CD8-positive, alpha-beta memory T cell (primary cell): Measurements from ENCODE around the gene MRPL37. TPM values are rescaled to one million over a fixed set of nuclear protein-coding genes. Genes with fewer than 3 reads are reported as not detected.

Experiments used
- CTCF ChIA-PET: fragments of 350-600 bp; sonication (Branson Sonifier 250); formaldehyde crosslinking; loops from one replicate; lab custom pipeline; 2021; ENCODE audit warnings: antibody characterized with exemption; lab: Charles Lee
- POLR2A ChIA-PET: fragments of 350-600 bp; sonication (Branson Sonifier 250); formaldehyde crosslinking; loops from one replicate; lab custom pipeline; 2021; ENCODE audit warnings: antibody characterized with exemption; lab: Charles Lee
- DNase-seq, 5 donors: peaks; one replicate each; pipeline versions ENCODE4 v3.0.0 to v3.0.0-alpha.2; 2020 to 2022; ENCODE audit warnings: mixed read lengths in 1 of 5
- H3K27ac ChIP-seq: one replicate; pipeline ENCODE4 v1.7.0; 2013; ENCODE audit warnings: low read depth, mild to moderate bottlenecking, low read length, moderate library complexity
- H3K27me3 ChIP-seq: 2 replicates; pipeline ENCODE4 v1.7.0; 2013; ENCODE audit warnings: low read length, mild to moderate bottlenecking; ENCODE audit not compliant: insufficient read depth, poor library complexity, severe bottlenecking
- H3K36me3 ChIP-seq: 2 replicates; pipeline ENCODE4 v1.7.0; 2013; ENCODE audit warnings: mild to moderate bottlenecking, low read length, moderate library complexity; ENCODE audit not compliant: insufficient read depth
- H3K4me1 ChIP-seq: 2 replicates; pipeline ENCODE4 v1.7.0; 2013; ENCODE audit warnings: mild to moderate bottlenecking, low read length, moderate library complexity; ENCODE audit not compliant: insufficient read depth
- H3K4me3 ChIP-seq: 2 replicates; pipeline ENCODE4 v1.7.0; 2013; ENCODE audit warnings: mild to moderate bottlenecking, low read length
- H3K9me3 ChIP-seq: 2 replicates; pipeline ENCODE4 v1.7.0; 2013; ENCODE audit warnings: mild to moderate bottlenecking, low read length
- H3K27ac Mint-ChIP-seq, 8 donors: one replicate each; pipeline ENCODE4 v1.8.0; 2020 to 2021; ENCODE audit warnings: mixed read lengths in 8 of 8, mild to moderate bottlenecking in 6 of 8, inconsistent platforms in 3 of 8, moderate library complexity in 3 of 8
- H3K27me3 Mint-ChIP-seq, 2 donors: one replicate each; pipeline ENCODE4 v1.8.0; 2020 to 2021; ENCODE audit warnings: mixed read lengths in 2 of 2, mild to moderate bottlenecking in 1 of 2, moderate library complexity in 1 of 2
- H3K36me3 Mint-ChIP-seq, 3 donors: one replicate each; pipeline ENCODE4 v1.8.0; 2020 to 2021; ENCODE audit warnings: mixed read lengths in 3 of 3, inconsistent platforms in 1 of 3, mild to moderate bottlenecking in 1 of 3
- H3K4me1 Mint-ChIP-seq, 3 donors: one replicate each; pipeline ENCODE4 v1.8.0; 2020 to 2021; ENCODE audit warnings: mixed read lengths in 3 of 3, inconsistent platforms in 1 of 3, mild to moderate bottlenecking in 1 of 3
- H3K4me3 Mint-ChIP-seq, 7 donors: one replicate each; pipeline ENCODE4 v1.8.0; 2020 to 2021; ENCODE audit warnings: mixed read lengths in 7 of 7, mild to moderate bottlenecking in 6 of 7, moderate library complexity in 4 of 7, inconsistent platforms in 2 of 7
- H3K9me3 Mint-ChIP-seq, 5 donors: one replicate each; pipeline ENCODE4 v1.8.0; 2020 to 2022; ENCODE audit warnings: mixed read lengths in 5 of 5, mild to moderate bottlenecking in 3 of 5, moderate library complexity in 2 of 5, inconsistent platforms in 1 of 5
- polyA plus RNA-seq: library from polyadenylated mRNA; unstranded; fragments of 300-500 nt; fragmentation: Illumina TruSeq; gene quantifications from one replicate; pipeline ENCODE4 v1.2.3, GENCODE V29; 2021
- total RNA-seq, 2 experiments: library from RNA; stranded (reverse); gene quantifications; one replicate each; pipeline ENCODE4 v1.2.3, GENCODE V29; 2021

MRPL37 gene
- total and polyA plus RNA-seq, 3 experiments from 2014 or later = 58.8 to 229 (median 226) TPM

DNA sequence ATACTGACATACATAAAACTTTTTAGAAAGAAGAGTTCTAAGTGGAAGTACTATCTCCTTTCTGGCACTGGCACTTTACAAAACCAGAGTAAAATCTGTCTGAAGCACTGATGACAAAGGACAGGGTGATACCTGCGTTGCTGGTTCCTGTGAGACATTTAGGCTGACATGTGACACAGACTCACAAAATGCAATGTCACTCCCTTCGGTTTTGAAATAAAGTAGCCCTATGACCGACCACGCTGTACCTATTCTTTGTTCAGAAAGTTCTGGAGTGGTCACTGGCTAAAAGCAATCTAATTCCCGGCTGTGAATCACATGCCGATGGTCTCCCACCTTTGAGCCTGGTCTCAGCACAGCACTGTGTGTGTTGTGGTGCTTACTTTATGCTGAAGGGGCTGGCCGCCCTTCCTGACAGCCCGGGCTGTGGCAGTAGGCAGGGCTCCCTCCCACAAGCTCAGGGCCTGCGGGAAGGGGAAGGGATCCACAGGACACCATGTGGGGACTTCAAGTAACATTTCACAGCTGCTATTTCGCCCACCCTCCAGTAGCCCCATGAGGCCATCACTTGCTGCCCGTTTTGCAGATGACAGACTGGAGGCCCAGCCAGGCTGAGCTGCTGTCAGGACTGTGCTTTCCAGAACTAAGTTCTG lies 48.0 kb downstream of the MRPL37 start:
- H3K4me1 ChIP-seq = no peaks in the 10 kb centered on the region
- no peaks in the 10 kb centered on the region for H3K27me3 ChIP-seq
- Mint-ChIP-seq H3K36me3 (peaks cover 0 to 81% (median 3%) of the 10 kb centered on the region in 3 donors), H3K4me1 (peaks cover 0 to 6% (median 5%) of the 10 kb centered on the region in 3 donors), H3K9me3 (no peaks in the 10 kb centered on the region), H3K4me3 (no peak overlapping the region), H3K27me3 (no peaks in the 10 kb centered on the region), H3K27ac (no peak overlapping the region)
- POLR2A ChIA-PET = no interaction called here
- DNase-seq = no peak
- H3K27ac ChIP-seq = no peak overlapping the region
- CTCF ChIA-PET = interaction anchor here (1.0 kb wide), 1 partner anchor 241 kb away, joined by 3 read pairs; no protein-coding TSS in a partner anchor
- no peak overlapping the region for H3K4me3 ChIP-seq
- H3K9me3 ChIP-seq = no peaks in the 10 kb centered on the region
- H3K36me3 ChIP-seq = no peaks in the 10 kb centered on the region

DNA sequence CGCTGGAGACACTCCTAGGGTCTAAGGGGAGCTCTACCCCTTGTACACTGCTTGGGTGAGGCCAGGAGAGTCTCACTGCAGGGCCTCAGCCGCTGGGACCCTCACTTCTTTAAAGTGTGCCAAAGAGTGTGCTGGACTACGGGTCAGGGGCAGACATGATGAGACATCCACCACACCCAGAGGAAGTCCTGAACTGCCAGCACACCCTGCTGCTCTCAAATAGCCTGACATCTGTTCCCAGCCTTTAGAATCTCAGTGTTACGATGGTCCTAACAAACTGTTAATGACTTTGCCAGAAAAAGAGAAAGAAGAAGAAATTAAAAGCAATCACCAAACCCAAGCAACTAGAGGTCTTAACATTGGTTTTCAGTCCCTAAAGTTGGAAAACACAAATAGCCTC lies 49.0 kb downstream of the MRPL37 start:
- no peak for DNase-seq
- no peaks in the 10 kb centered on the region for H3K9me3 Mint-ChIP-seq
- Histone ChIP-seq H3K4me3 (no peak overlapping the region), H3K4me1 (no peaks in the 10 kb centered on the region), H3K9me3 (no peaks in the 10 kb centered on the region), H3K27me3 (no peaks in the 10 kb centered on the region), H3K36me3 (no peaks in the 10 kb centered on the region), H3K27ac (no peak overlapping the region)
- POLR2A ChIA-PET = no interaction called here
- peak overlapping the region in 3 of 8 donors; percentile 9 to 89 (median 58) for H3K27ac Mint-ChIP-seq
- no peak overlapping the region for H3K4me3 Mint-ChIP-seq
- CTCF ChIA-PET = no interaction called here
- H3K27me3 Mint-ChIP-seq = no peaks in the 10 kb centered on the region
- H3K4me1 Mint-ChIP-seq = peaks cover 0 to 13% (median 6%) of the 10 kb centered on the region in 3 donors
- H3K36me3 Mint-ChIP-seq = peaks cover 0 to 73% (median 0%) of the 10 kb centered on the region in 3 donors

DNA sequence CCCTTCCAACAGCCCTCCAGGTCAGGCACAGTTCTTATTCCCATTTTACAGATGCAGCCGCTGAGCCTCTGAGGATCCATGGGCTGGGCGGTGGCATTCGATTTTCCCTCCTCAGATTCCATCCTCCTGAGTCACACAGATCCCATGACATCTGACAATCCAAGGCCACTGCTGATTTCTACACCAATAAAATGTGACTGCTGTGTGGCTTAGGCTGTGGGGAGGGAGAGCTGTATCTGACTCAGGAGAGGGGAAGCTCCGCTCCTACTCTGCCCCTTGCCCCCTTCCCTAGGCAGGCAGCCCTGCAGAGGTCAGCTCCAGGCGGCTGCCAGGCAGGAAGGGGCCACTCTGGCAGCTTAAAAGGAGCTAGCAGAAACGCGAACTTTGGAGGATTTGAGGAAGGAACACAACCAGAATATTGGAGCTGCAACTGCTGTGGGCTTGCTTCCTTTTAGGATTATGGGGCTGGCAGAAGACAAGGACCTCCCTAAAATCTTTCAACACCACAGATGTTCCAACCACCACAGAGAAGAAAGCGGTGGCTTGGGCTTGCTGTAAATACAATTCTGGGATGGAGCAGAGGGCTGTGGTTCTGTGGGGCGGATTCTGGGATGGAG lies 50.0 kb downstream of the MRPL37 start:
- H3K36me3 ChIP-seq = no peaks in the 10 kb centered on the region
- peaks cover 0 to 69% (median 0%) of the 10 kb centered on the region in 3 donors for H3K36me3 Mint-ChIP-seq
- no peak overlapping the region for H3K4me3 Mint-ChIP-seq
- H3K9me3 ChIP-seq = no peaks in the 10 kb centered on the region
- H3K9me3 Mint-ChIP-seq = no peaks in the 10 kb centered on the region
- H3K27me3 ChIP-seq = no peaks in the 10 kb centered on the region
- H3K4me3 ChIP-seq = no peak overlapping the region
- no peaks in the 10 kb centered on the region for H3K4me1 ChIP-seq
- peaks cover 0 to 13% (median 6%) of the 10 kb centered on the region in 3 donors for H3K4me1 Mint-ChIP-seq
- ChIA-PET CTCF (no interaction called here), POLR2A (no interaction called here)
- peak overlapping the region in 2 of 8 donors; percentile 64 to 78 for H3K27ac Mint-ChIP-seq
- no peak for DNase-seq
- H3K27me3 Mint-ChIP-seq = no peaks in the 10 kb centered on the region
- no peak overlapping the region for H3K27ac ChIP-seq

DNA sequence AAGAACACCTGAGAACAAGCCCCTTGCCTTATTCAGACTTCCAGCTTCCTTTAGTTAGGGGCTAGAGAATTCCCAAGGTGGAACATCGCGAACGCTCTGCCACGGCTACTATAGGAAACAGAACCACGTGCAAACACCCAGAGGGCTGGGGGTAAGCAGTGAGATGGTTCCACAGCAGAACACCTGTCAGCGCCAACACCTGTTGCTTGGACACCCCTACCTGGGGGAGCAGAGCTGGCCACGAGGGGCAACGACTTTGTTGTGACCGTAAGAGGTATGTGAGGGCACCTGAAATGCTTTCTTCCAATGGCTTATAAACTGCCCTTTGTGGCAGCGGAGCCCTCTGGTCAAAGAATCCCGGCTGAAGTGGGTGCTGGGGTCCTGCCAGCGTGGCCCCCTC lies 50.7 kb downstream of the MRPL37 start:
- Histone ChIP-seq H3K4me1 (no peaks in the 10 kb centered on the region), H3K9me3 (no peaks in the 10 kb centered on the region), H3K27ac (no peak overlapping the region), H3K36me3 (no peaks in the 10 kb centered on the region), H3K4me3 (no peak overlapping the region), H3K27me3 (no peaks in the 10 kb centered on the region)
- H3K4me1 Mint-ChIP-seq = peaks cover 0 to 13% (median 6%) of the 10 kb centered on the region in 3 donors
- H3K4me3 Mint-ChIP-seq = no peak overlapping the region
- H3K27me3 Mint-ChIP-seq = no peaks in the 10 kb centered on the region
- no peaks in the 10 kb centered on the region for H3K9me3 Mint-ChIP-seq
- POLR2A ChIA-PET = no interaction called here
- H3K27ac Mint-ChIP-seq = peak overlapping the region in 1 of 8 donors; percentile 52
- CTCF ChIA-PET = no interaction called here
- H3K36me3 Mint-ChIP-seq = peaks cover 0 to 66% (median 0%) of the 10 kb centered on the region in 3 donors
- DNase-seq = no peak

DNA sequence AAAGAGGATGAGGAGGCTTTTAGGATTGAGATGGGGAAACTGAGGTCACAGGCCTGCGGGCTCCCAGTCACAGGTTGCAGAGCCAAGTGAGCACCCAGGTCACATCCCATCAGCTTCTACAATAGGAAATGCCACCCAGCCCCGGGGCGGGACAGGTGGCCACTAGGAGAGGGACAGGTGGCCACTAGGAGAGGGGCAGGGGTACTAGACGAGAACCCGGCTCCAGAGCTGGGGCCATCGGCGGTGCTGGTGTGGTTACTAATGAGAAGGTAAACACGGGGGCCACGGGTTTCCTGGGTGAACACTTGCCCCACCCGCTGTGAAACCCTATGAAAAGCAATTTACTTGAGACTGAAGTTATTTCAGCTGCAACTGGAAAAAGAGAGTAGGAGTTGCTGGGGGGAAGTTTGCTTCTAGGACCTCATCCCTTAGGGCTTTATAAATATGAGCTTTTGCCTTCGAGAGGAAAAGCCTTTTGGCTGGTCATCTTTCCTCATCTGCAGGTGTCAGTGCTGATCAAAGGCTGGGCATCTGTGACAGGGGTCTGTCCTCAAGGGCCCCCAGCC lies 52.5 kb downstream of the MRPL37 start:
- no peaks in the 10 kb centered on the region for H3K27me3 ChIP-seq
- H3K4me3 ChIP-seq = no peak overlapping the region
- Mint-ChIP-seq H3K36me3 (peaks cover 0 to 66% (median 3%) of the 10 kb centered on the region in 3 donors), H3K4me3 (no peak overlapping the region), H3K4me1 (peaks cover 0 to 16% (median 11%) of the 10 kb centered on the region in 3 donors), H3K27ac (peak overlapping the region in 3 of 8 donors; percentile 46 to 77 (median 47)), H3K27me3 (peaks cover 0 to 1% of the 10 kb centered on the region in 2 donors), H3K9me3 (no peaks in the 10 kb centered on the region)
- H3K4me1 ChIP-seq = no peaks in the 10 kb centered on the region
- no peaks in the 10 kb centered on the region for H3K9me3 ChIP-seq
- no peak for DNase-seq
- POLR2A ChIA-PET = no interaction called here
- no peaks in the 10 kb centered on the region for H3K36me3 ChIP-seq
- no peak overlapping the region for H3K27ac ChIP-seq
- CTCF ChIA-PET = interaction anchor here (1.3 kb wide), 1 partner anchor 17 kb away, joined by 3 read pairs; no protein-coding TSS in a partner anchor

DNA sequence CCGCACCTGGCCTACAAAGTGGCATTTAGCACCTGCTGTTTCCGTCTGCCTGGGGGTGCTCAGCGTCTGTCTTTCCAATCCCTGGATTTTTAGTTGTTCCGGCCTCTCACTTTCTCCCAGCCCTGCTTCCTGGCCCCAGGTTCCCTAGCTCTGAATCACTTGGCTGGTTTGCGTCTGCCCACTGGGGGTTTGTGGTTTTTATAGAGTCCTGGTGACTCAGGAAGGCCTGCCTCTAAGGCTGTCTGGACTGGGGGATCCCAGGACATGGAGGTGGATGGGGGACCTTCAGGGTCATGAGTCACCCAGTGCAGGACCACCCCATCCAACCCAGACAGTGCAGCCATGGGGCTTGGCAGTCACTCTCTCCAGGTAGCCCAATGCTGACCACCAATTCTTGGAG lies 53.5 kb downstream of the MRPL37 start:
- Mint-ChIP-seq H3K4me3 (no peak overlapping the region), H3K27me3 (peaks cover 0 to 1% of the 10 kb centered on the region in 2 donors), H3K36me3 (peaks cover 0 to 61% (median 3%) of the 10 kb centered on the region in 3 donors), H3K27ac (peak overlapping the region in 2 of 8 donors; percentile 26 to 38), H3K9me3 (no peaks in the 10 kb centered on the region), H3K4me1 (peaks cover 0 to 18% (median 14%) of the 10 kb centered on the region in 3 donors)
- no peaks in the 10 kb centered on the region for H3K9me3 ChIP-seq
- no peak for DNase-seq
- ChIA-PET CTCF (interaction anchor here (1.2 kb wide), 1 partner anchor 16 kb away, joined by 5 read pairs; no protein-coding TSS in a partner anchor), POLR2A (interaction anchor here (0.7 kb wide), 1 partner anchor 154 kb away, joined by 13 read pairs; no protein-coding TSS in a partner anchor)
- H3K27ac ChIP-seq = no peak overlapping the region
- no peak overlapping the region for H3K4me3 ChIP-seq
- H3K27me3 ChIP-seq = no peaks in the 10 kb centered on the region
- H3K36me3 ChIP-seq = no peaks in the 10 kb centered on the region
- H3K4me1 ChIP-seq = no peaks in the 10 kb centered on the region

DNA sequence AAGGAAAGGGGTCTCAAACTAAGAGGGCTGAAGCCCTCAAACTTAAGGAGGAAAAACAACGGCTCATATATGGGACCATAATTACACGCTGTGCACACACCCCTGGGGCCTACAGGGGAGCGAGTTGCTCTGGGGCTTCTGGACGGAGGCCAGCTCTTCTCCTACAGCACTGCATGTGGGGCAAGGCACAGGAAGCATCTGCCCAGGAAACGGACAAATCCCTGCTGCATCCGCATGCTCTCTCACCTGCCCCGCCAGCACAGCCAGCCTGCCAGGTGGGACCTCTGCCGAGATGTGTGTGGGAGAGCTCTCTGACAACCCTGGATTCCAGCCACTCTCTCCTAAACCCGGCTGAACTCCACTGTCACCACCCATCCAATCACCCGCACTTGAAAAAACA lies 54.1 kb downstream of the MRPL37 start:
- DNase-seq = no peak
- H3K9me3 ChIP-seq = no peaks in the 10 kb centered on the region
- H3K27me3 ChIP-seq = no peaks in the 10 kb centered on the region
- Mint-ChIP-seq H3K36me3 (peaks cover 0 to 56% (median 3%) of the 10 kb centered on the region in 3 donors), H3K4me1 (peaks cover 0 to 18% (median 14%) of the 10 kb centered on the region in 3 donors), H3K27me3 (peaks cover 0 to 1% of the 10 kb centered on the region in 2 donors), H3K27ac (peak overlapping the region in 1 of 8 donors; percentile 61), H3K9me3 (no peaks in the 10 kb centered on the region), H3K4me3 (no peak overlapping the region)
- no peak overlapping the region for H3K27ac ChIP-seq
- no peak overlapping the region for H3K4me3 ChIP-seq
- H3K36me3 ChIP-seq = no peaks in the 10 kb centered on the region
- CTCF ChIA-PET = interaction anchor here (1.2 kb wide), 1 partner anchor 15 kb away, joined by 5 read pairs; no protein-coding TSS in a partner anchor
- POLR2A ChIA-PET = no interaction called here
- no peaks in the 10 kb centered on the region for H3K4me1 ChIP-seq
